ENCODE results near the gene TIMM22. TPM values are rescaled to one million over a fixed set of nuclear protein-coding genes. Genes with fewer than 3 reads are reported as not detected.
"Not testable (repeated sequence)": the region's sequence is repeated elsewhere in the genome, so short reads cannot be mapped to it uniquely, and the experiment has no call there.

The TIMM22 gene
- 11.3 TPM for total RNA-seq
- long read RNA-seq, transcript TIMM22-201 (4 exons, 3,194 nt), result major isoform, 172 of 184 reads
- long read RNA-seq, partial matches to known transcripts, result 3 of 184 reads
- long read RNA-seq, other reads (novel, unspliced or antisense), result 9 of 184 reads

GRCh38 chr17:996554-997344, at the start of gene TIMM22:
TIMM22 (plus strand) TSS chr17:997129; CDS start chr17:997143, 14 bp downstream.
- DNase-seq (ENCODE audit: low spot score), result peak; percentile 97

- no peak for DNase-seq (ENCODE audit: low spot score)
Measured at GRCh38 chr17:948284-948852, 48.6 kb upstream of the TIMM22 start.

GRCh38 chr17:949623-950303, 47.2 kb upstream of the TIMM22 start:
- no peak for DNase-seq (ENCODE audit: low spot score)

- no peak for DNase-seq (ENCODE audit: low spot score)
Measured at GRCh38 chr17:951325-952132, 45.4 kb upstream of the TIMM22 start.

GRCh38 chr17:952592-952991, 44.3 kb upstream of the TIMM22 start:
- DNase-seq (ENCODE audit: low spot score), result not testable (repeated sequence)

GRCh38 chr17:953767-954166, 43.2 kb upstream of the TIMM22 start:
- no peak for DNase-seq (ENCODE audit: low spot score)

GRCh38 chr17:954431-955164, 42.3 kb upstream of the TIMM22 start:
- DNase-seq (ENCODE audit: low spot score), result no peak

GRCh38 chr17:956905-957304, 40.0 kb upstream of the TIMM22 start:
- DNase-seq (ENCODE audit: low spot score), result no peak

GRCh38 chr17:957856-958421, 39.0 kb upstream of the TIMM22 start:
- no peak for DNase-seq (ENCODE audit: low spot score)

- no peak for DNase-seq (ENCODE audit: low spot score)
Measured at GRCh38 chr17:958712-959451, 38.0 kb upstream of the TIMM22 start.

- no peak for DNase-seq (ENCODE audit: low spot score)
Measured at GRCh38 chr17:962166-962565, 34.8 kb upstream of the TIMM22 start.

- DNase-seq (ENCODE audit: low spot score), result no peak
Measured at GRCh38 chr17:962670-963069, 34.3 kb upstream of the TIMM22 start.

GRCh38 chr17:964876-965275, 32.1 kb upstream of the TIMM22 start:
- DNase-seq (ENCODE audit: low spot score), result no peak

- no peak for DNase-seq (ENCODE audit: low spot score)
Measured at GRCh38 chr17:965311-965989, 31.5 kb upstream of the TIMM22 start.

GRCh38 chr17:967122-967521, 29.8 kb upstream of the TIMM22 start:
- no peak for DNase-seq (ENCODE audit: low spot score)

GRCh38 chr17:968812-969730, 27.9 kb upstream of the TIMM22 start:
- DNase-seq (ENCODE audit: low spot score), result no peak

- DNase-seq (ENCODE audit: low spot score), result no peak
Measured at GRCh38 chr17:969811-970355, 27.0 kb upstream of the TIMM22 start.

GRCh38 chr17:970364-970763, 26.6 kb upstream of the TIMM22 start:
- DNase-seq (ENCODE audit: low spot score), result no peak

All from mesenteric fat pad (tissue), 1 donor.